HG02678 (cell line): ENCODE data around the gene RIMBP2.

Experiments used
- ATAC-seq: cut with Tn5 transposase; IDR thresholded peaks from one replicate; pipeline ENCODE4 v1.9.1; 2021; ENCODE audit warnings: mild to moderate bottlenecking, moderate library complexity; ENCODE audit not compliant: unreplicated experiment

The RIMBP2 gene

DNA sequence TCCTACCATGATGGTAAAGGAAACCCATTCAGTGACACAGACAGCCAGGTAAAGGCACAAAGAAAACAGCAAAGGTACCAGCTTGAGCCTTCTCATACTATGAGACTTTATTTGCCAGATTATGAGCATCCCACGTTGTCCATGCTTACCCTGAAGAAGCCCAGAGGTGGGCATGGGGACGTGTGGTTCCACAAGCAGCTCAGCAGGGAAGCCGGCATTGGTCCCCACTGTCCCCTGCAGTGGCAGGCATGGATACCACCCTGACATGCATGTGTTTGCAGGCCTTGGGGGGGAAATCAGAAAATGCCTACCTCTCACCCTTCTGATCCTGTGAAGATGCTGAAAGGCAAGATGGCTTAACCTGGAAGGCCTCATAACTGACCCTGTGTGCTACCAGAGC lies 195.3 kb downstream of the RIMBP2 start:
- ATAC-seq: no peak

DNA sequence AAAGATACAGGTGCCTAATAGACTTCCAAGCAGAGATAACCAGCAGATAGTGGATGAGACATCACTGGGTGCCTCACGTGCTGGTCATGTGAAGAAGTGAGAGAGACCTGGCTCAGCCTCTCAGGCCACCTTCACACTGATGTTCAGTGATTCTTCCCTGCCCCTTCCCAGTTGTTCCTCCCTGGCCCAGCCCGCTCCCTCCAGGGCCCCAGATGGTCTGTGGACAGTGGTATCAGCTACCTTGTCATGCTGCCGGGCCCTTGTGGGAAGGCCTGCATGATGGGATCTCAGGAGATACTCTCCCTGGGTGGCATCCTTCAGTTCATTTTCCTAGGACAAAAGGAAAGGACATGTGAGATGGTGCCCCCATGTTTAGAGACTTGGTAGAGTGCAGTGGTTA lies 198.5 kb downstream of the RIMBP2 start:
- ATAC-seq: no peak

DNA sequence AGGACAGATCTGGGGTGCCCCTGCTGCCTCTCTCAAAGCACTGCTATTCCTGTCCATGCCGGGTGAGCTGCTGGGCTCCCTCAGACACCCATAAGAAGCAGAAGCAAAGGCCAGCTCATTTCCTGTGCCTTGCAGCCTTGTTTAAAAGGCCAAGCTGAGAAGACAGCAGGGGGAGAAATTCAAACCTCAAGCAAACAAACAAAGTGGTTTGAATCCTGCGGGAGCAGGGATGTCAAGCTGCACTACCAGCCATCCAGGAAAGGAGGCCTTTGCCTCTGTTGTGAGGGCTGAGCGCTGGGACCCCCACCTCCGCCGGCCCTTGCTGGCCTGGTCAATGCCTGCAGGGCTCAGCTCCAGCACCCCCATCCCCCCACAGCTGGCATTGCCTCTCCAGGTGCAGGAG lies 201.9 kb downstream of the RIMBP2 start:
- ATAC-seq: no peak

DNA sequence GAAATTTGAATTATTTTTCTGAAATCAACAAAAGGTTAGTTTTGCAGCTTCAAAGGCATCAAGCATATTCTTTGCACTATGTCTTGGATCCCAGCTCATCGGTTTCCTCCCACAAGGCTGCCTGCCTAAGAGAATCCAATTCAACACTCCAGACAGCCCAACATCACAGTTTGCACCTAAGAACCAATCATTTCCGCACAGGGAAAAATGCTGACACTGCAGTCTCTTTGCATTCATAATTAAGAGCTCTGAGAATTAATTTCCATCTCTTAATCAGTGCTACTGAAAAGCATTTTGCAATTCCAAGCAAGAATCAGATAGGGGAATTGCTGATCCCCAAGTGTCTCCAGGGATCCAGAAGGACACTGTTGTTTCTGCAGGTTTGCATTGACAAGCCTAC lies 202.5 kb downstream of the RIMBP2 start:
- no peak for ATAC-seq

DNA sequence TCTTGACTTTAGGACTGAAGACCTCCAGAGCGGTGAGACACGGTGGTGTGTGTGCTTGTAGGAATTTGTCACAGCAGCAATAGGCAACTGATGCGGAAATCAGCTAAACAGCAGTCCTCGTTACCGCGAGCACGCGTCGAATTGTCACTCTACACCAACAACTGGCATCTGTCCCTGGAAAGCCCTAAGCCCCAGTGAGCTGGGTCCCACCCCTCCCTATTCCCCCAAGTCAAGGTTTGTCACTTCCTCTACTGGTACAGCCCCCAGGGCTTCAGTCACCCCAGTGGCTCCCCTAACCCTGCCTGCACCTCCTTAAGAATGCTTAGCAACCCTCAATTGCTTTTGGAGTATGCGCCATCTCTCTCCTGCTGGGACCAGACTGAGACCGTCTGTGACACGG lies 204.8 kb downstream of the RIMBP2 start:
- ATAC-seq: no peak

DNA sequence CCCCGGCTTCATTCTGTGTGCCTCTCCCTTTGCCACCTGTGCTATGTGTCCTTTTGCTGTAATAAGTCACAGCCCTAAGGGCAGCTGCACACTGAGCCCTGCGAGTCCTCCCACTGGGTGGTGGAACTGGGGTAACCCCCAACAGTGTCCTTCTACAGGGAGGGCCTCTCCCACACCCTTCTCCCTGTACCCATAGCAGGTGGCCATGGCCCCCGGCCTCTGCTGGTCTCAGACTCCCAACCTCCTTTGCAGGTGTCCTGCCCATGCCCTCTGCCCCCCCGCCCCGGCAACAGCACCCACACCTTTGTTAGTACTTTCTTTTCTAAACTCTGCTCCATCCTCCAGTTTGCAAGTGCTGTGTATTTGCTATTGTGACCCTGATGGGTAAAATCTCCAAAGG lies 206.6 kb downstream of the RIMBP2 start:
- ATAC-seq: no peak

DNA sequence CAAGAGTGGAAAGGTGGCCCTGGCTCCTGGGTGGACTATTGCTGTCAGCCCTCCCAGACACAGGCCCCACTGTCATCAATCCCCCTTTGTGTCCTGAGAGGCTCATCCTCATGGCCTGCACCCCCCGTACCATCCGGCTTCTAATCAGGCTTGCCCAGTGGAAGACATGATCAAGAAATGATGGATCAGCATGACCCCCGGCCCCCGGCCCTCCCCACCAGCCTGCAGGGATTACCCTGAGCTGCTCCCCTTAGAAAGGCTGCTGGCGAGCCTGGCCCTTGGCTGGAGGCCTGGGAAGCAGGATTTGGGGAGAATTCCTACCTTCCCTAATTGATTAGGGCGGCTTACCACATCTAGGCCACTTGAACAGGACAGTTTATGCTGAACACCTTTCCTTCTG lies 207.3 kb downstream of the RIMBP2 start:
- ATAC-seq: no peak

DNA sequence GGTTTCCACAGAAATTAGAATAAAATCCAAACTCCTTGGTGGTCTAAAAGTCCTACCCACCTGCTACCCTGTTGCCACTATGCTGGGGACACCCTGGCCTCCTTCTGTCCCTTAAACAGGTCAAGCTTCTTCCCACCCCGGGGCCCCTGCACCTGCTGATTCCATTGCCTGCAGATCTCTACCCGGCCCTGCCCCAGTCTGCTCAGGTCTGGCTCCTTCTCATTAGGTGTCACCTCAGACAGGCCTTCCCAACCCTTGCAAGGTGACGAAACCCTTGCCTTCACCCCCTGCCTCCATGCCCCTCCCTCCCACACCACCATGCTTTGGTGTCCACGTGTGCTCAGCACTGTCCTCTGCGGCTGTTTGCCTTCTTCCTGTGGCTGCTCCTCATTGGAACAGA lies 207.8 kb downstream of the RIMBP2 start:
- no peak for ATAC-seq

DNA sequence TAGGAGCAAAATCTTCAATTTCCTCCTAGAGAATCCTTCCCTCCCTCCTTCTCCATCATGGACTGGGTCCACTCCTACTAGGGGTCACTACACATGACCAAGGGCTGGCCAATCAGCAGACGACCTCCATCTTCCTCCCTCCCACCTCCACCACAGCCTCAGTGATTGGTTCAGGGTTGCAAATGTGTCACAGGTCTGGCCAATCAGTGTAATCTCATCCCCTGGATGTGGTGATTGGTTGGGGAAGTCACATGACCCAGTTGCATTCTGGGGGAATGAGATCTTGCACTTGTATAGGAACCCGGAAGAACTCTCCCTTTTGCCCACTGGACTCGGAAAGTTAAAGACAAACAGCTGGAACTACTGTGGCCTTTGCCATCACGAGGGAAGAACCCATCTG lies 209.3 kb downstream of the RIMBP2 start:
- no peak for ATAC-seq

DNA sequence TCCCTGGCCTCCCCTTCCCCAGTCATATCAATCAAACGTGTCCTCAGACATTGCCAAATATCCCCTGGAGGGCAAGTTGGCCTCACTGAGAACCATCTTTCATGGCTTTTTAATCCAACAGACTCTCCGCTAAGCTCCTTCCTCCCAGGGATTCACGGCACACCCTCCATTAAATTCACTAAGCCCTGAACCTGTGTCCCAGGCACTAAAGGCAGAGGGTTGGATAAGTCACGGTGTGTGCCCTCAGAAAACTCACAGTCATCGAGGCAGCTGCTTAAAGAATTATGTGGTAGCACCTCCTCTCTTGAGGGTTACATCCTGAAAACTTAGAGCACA lies 211.3 kb downstream of the RIMBP2 start:
- no peak for ATAC-seq

DNA sequence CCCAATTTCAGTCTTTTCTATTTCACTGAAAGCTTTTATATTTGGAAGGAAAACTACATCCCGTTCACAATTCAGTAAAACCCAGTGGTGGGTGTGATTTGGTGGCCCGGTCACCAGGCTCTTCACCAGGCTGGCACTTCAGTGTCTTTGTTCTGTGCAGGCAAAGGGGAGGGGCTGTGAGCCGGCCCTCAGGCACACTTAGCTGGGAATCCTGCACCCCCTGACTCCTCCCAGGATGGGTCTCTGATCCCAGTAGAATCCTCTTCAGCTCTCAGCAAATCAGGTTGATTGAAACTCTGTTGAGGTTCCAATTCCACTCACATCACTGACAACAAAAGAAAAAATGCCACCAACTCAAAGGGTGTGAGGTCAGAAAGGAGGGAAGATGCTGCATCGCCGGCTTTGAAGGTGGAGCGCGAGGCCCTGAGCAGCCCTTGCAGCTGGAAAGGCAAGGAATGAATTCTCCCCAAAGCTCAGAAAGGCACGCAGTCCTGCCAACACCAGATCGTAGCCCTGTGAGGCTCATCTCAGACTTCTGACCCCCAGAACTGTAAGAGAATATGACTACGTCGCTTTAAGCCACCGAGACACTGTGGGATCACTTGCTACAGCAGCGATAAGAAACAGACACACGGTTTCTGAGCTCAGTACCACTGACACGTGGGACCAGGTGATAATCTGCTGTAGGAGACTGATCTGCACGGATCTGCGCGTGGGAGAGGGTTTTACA lies 211.8 kb downstream of the RIMBP2 start:
- no peak for ATAC-seq

DNA sequence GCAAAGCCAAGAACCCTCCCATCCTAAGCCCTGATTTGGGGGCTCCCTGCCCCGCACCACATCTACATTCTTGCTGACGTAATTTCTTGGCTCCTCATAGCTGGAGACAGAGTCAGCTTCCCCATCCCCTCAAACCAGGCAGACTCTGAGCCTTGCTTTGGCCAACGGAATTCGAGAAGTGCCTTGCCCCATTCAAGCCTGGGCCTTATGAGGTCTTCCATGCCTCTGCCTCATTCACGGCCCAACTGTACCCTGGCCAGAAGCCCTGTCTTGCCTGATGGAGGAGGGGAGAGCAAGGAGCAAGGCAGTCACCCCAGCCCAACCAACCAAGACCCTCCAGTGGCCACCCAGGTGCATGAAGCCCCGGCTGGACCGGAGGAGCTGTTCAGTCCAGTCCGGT lies 214.3 kb downstream of the RIMBP2 start:
- ATAC-seq: no peak

DNA sequence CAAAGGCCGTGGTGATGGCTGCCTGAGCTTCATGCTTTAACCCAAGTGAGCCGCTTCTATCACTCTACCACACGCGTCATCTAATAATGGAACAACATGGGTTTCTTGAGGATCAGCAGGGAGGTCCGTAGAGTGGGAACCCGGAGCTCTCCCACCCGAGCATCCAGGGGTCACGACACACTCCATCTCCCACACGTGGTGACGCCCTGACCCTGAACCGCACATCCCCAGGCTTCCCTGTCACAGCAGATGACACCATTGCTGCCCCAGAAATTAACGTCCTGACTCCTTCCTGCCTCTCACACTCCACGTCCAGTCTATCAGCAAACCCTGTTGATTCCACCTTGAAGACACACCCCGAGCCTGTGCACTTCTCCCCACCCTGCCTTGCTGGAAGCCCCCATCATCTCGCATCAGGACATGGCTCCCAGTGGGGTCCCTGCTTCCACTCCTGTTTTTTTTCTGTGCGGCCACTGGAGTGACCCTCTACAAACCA lies 215.2 kb downstream of the RIMBP2 start:
- no peak for ATAC-seq

DNA sequence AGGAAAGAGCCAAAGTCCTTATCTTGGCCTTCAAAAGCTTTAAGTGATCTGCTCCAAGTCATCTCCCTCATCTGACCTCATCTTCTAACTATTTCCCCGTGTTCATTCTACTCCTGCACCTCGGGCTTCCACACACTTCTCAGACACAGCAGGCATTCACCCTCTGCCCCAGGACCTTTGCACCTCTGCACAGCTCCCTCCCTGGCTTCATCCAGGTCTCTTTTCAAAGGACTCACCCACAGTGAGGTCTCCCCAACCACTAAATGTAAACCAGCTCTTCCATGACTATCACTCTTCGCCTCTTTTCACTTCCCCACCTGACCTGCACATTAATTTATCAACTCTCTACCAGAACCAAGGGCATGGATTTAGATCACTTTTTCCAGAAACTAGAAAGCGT lies 216.6 kb downstream of the RIMBP2 start:
- ATAC-seq: no peak

DNA sequence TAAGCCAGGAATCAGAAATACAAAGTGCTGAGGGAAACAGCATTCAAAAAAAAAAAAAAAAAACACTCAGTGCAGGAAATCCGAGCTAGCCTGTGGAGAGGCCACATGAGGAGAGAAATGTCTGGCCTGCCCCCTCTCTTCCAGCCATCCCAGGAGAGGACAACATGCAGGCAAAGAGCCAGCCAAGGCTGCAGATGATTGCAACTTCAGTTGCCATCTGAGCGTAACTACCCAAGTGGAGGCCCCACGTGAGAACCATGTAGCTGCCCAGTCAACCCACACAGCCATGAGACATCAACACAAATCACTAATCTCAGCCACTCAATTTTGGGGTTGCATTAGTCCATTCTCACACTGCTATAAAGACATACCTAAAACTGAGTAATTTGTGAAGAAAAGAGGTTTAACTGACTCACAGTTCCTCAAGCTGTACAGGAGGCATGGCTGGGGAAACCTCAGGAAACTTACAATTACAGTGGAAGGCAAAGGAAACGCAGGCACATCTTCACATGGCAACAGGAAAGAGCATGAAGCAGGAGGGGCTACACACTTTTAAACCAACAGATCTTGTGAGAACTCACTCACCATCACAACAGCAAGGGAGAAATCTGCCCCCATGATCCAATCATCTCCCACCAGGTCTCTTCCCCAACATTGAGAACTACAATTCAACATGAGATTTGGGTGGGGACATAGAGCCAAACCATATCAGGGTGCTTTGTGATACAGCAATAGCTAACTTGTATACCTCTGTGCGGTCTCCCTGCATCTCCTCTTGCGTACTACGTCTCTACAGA lies 217.3 kb downstream of the RIMBP2 start:
- no peak for ATAC-seq

DNA sequence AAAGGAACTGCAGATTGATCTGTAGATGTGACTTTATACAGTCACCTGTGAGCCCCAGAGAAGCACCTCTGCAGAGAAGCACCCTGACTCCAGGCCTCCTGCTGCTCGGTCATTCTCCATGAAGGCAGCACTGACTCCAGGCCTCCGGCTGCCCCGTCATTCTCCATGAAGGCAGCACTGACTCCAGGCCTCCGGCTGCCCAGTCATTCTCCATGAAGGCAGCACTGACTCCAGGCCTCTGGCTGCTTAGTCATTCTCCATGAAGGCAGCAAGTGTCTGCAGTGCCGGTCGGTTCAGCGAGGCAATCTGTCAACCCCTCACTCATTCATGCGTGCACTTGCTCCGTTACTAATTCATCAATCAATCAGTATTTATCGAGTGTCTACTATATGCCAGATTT lies 218.1 kb downstream of the RIMBP2 start:
- no peak for ATAC-seq

DNA sequence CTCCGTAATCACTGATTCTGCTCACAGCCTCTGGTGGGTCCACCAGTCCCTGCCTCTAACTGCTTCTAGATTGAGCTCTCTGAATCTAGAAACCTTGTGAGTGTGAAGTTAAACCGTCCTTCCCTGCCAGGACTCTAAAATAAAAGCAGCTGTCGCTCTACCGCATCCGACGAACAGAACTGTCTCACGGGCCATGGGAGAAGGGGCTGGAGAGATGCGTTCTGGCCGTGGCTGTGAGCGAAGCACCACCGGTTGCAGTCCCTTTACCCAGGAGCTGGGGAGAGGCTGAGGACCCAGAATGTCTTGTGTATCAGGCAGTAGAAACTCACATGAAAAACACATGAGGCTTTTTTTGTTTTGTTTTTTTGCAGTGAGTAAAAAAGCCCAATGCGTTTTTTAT lies 218.8 kb downstream of the RIMBP2 start:
- ATAC-seq: no peak

DNA sequence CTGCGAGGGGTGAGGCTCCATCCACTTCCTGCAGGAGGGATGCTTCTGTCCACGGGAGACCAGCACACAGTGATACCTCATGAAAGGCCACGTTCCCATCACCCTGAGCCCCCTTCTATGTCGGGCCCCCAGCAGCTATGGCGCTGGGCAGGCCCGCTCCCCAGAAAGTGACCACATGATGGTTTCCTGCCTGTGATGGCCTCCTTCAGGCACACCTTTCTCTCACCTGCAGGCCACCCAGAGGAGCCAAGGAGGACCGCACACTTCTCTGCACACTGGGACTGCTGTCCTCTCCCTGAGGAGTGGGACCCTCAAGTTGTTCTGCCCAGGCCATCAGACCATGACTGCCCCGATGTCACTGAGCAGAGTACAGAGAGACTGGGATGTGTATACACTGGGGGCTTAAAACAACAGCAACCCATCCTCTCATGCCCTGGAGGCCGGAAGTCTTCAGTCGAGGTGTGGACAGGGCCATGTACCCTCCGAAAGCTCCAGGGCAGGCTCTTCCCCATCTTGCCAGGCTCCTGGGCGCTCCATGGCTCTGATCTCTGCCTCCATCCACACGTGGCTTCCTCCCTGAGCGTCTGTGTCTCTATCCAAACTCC lies 219.5 kb downstream of the RIMBP2 start:
- ATAC-seq: no peak

DNA sequence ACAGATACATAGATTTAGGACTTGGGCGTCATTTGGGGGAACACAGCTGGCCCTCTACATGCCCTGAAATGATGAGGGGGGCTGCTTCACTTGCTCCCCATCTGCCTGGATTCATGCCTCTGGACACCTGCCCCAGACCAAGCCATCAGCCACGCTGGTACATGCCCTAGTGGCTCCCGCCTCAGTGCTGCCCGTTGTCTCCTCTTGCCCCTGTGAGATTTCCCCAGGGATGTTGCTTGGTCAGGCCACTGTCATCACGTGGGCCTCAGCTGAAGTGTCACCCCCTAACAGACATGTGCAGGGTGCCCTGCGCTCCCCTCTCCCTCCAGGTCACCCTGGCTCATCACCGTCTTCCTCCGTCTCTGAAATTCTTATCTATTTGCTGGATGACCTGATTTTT lies 220.9 kb downstream of the RIMBP2 start:
- ATAC-seq: no peak

DNA sequence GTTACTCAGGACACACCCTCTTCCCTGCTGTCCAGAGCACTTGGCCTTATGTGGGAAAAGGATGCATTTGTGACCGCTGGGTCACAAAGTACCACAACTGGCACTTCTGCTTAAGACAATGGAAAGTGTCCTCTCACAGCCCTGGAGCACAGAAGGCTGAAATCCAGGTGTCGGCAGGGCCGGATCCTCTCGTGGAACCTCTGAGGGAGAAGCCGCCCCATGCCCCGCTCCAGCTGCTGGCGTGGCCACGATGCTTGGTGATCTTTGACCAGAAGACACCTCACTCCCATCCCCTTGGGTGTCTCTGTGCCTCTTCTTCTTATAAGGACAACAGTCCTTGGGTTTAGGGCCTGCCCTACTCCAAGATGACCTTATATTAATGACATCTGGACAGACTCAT lies 221.4 kb downstream of the RIMBP2 start:
- no peak for ATAC-seq

DNA sequence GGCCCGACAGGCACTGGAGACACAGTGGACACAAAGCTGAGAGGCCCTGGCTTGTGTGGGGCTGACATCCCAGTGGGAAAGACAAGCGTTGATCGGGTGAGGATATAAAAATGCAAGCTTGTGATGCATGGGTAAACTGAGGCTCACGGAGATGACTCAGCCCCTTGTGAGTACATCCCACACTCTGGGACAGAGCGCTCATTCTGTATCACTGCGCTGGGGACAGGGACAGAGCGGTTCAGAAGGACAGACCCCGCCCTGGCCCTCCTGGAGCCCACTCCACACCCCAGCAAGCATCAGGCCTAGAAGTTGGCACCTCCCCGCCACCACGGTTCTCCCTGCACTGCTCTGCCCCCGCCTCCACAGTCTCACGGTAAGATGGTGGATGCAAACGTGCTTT lies 222.1 kb downstream of the RIMBP2 start:
- ATAC-seq: no peak
